ENCODE results near the gene ASIP.
"Not testable (repeated sequence)": the region's sequence is repeated elsewhere in the genome, so short reads cannot be mapped to it uniquely, and the experiment has no call there.

Gene ASIP

GRCh38 chr20:34242879-34243278 is 1.7 kb downstream of the ASIP start:
- no peak for DNase-seq (ENCODE audit: low spot score)

GRCh38 chr20:34243377-34243776 is 2.2 kb downstream of the ASIP start:
- no peak for DNase-seq (ENCODE audit: low spot score)

GRCh38 chr20:34246126-34246626 is 5.0 kb downstream of the ASIP start:
- DNase-seq (ENCODE audit: low spot score), result no peak

- no peak for DNase-seq (ENCODE audit: low spot score)
These were observed 8.1 kb downstream of the ASIP start for GRCh38 chr20:34249291-34249690.

- DNase-seq (ENCODE audit: low spot score), result no peak
These were observed 8.8 kb downstream of the ASIP start for GRCh38 chr20:34250005-34250404.

GRCh38 chr20:34251619-34252018 is 10.4 kb downstream of the ASIP start:
- DNase-seq (ENCODE audit: low spot score), result no peak

- not testable (repeated sequence) for DNase-seq (ENCODE audit: low spot score)
These were observed 11.3 kb downstream of the ASIP start for GRCh38 chr20:34252431-34253086.

- no peak for DNase-seq (ENCODE audit: low spot score)
These were observed 13.8 kb downstream of the ASIP start for GRCh38 chr20:34254979-34255378.

- DNase-seq (ENCODE audit: low spot score), result no peak
These were observed 15.5 kb downstream of the ASIP start for GRCh38 chr20:34256629-34257124.

GRCh38 chr20:34260208-34260942 is 19.2 kb downstream of the ASIP start:
- no peak for DNase-seq (ENCODE audit: low spot score)

- DNase-seq (ENCODE audit: low spot score), result no peak
These were observed 21.5 kb downstream of the ASIP start for GRCh38 chr20:34262488-34263288.

GRCh38 chr20:34263468-34263867 is 22.2 kb downstream of the ASIP start:
- not testable (repeated sequence) for DNase-seq (ENCODE audit: low spot score)

GRCh38 chr20:34264141-34264540 is 22.9 kb downstream of the ASIP start:
- no peak for DNase-seq (ENCODE audit: low spot score)

GRCh38 chr20:34268145-34268544 is 26.9 kb downstream of the ASIP start:
- DNase-seq (ENCODE audit: low spot score), result peak; percentile 6

GRCh38 chr20:34268851-34269636 is 27.8 kb downstream of the ASIP start:
- peak; percentile 12 for DNase-seq (ENCODE audit: low spot score)

GRCh38 chr20:34269996-34270627 is 28.9 kb downstream of the ASIP start:
- no peak for DNase-seq (ENCODE audit: low spot score)

- no peak for DNase-seq (ENCODE audit: low spot score)
These were observed 30.7 kb downstream of the ASIP start for GRCh38 chr20:34271956-34272355.

- no peak for DNase-seq (ENCODE audit: low spot score)
These were observed 33.5 kb downstream of the ASIP start for GRCh38 chr20:34274694-34275093.

GRCh38 chr20:34281177-34281576 is 40.0 kb downstream of the ASIP start:
- DNase-seq (ENCODE audit: low spot score), result no peak

GRCh38 chr20:34282041-34282440 is 40.8 kb downstream of the ASIP start:
- no peak for DNase-seq (ENCODE audit: low spot score)

GRCh38 chr20:34283844-34284243 is 42.6 kb downstream of the ASIP start:
- DNase-seq (ENCODE audit: low spot score), result no peak
